HL-60 (cell line): Measurements from ENCODE around the gene PEX11A.

ENCODE experiments used
- DNase-seq, 2 experiments: peaks; one replicate each; pipeline ENCODE4 v3.0.0-alpha.2; 2010 to 2020; ENCODE audit warnings: low read depth in 1 of 2, low spot score in 1 of 2
- H3K27ac ChIP-seq: fragments of 250-450 bp; sonication (Bioruptor Pico); replicated peaks from 2 replicates; pipeline ENCODE4 v1.5.1; 2020; ENCODE audit warnings: mild to moderate bottlenecking, moderate library complexity
- H3K27me3 ChIP-seq: fragments of 250-450 bp; sonication (Bioruptor Pico); 2 replicates; pipeline ENCODE4 v1.5.1; 2021; ENCODE audit warnings: mild to moderate bottlenecking, moderate library complexity; ENCODE audit not compliant: insufficient read depth, poor library complexity, severe bottlenecking
- H3K4me3 ChIP-seq: replicated peaks from 2 replicates; pipeline ENCODE4 v1.5.1; 2011; ENCODE audit warnings: mild to moderate bottlenecking, control low read depth, low read length; ENCODE audit not compliant: insufficient read depth
- GABPA ChIP-seq: IDR thresholded peaks from 2 replicates; pipeline ENCODE4 v1.6.1; 2012; ENCODE audit warnings: low read depth
- POLR2AphosphoS5 ChIP-seq: IDR thresholded peaks from 2 replicates; pipeline ENCODE4 v1.6.1; 2012; ENCODE audit warnings: low read depth
- SPI1 ChIP-seq: IDR thresholded peaks from 2 replicates; pipeline ENCODE4 v1.6.1; 2012; ENCODE audit warnings: low read depth, mild to moderate bottlenecking, borderline replicate concordance
- long read RNA-seq: library from polyadenylated mRNA; unstranded; transcript quantifications from one replicate; pipeline ENCODE4 v2.0.0, GENCODE V29; 2020
- TF ChIP-seq, protein P1 (sequence below): IDR thresholded peaks from one replicate; pipeline ENCODE4 v1.5.1; 2011; ENCODE audit warnings: low read length, control low read depth, inconsistent platforms; ENCODE audit not compliant: insufficient read depth
- TF ChIP-seq, protein P2 (sequence below): IDR thresholded peaks from 2 replicates; pipeline ENCODE4 v1.6.1; 2012; ENCODE audit warnings: low read depth; ENCODE audit not compliant: insufficient replicate concordance

The PEX11A gene, protein sequence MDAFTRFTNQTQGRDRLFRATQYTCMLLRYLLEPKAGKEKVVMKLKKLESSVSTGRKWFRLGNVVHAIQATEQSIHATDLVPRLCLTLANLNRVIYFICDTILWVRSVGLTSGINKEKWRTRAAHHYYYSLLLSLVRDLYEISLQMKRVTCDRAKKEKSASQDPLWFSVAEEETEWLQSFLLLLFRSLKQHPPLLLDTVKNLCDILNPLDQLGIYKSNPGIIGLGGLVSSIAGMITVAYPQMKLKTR
- long read RNA-seq, transcript PEX11A-201 (3 exons, 2,740 nt) = major isoform, 8 of 17 reads
- long read RNA-seq, transcript PEX11A-203 (2 exons, 905 nt) = major isoform, 8 of 17 reads
- long read RNA-seq, partial matches to known transcripts = 0 of 17 reads
- long read RNA-seq, other reads (novel, unspliced or antisense) = 0 of 17 reads

DNA sequence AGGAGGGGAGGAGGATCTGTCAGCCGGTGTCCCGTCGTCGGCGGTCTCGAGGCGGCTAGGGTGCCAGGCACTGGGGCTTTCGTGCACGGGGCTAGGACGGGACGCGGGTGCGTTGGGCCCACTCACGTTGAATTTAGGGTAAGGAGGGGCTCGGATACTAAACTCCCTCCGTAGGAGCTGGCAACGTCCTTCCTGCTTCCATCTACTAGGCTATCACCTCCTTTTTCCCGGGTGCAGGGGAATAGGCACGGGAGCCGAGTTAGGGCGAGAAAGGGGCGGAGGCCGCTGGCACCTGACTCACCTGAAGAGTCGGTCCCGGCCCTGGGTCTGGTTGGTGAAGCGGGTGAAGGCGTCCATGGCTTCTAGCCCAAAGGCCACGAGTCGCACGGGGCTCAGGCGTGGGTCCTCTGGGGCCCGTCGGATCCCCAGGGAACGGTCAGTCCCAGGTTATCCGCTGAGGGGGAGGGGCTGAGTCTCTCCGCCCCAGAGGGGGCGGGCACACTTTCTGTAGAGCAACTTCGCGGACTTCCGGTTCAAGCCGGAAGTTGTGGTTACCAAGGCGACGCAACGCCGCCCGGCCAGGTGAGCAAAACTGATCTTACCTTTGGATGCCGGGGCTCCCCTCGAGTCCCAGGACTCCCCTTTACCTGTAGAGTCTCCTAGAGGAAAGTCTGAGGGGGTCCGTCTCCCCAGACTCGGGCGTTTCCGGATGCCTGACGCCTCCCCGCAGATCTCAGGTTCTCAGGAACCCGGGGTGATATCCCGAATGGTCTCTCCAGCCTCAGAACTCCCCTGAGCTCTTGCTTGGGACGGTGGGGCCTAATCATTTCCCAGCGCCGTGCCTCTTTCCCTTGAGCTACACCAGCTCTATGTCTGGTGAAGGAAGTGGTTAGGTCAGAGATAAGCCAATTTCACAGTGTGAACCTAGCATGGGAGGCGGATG is at the start of gene PEX11A, which contains the start of gene WDR93:
TSS of gene PEX11A (minus strand) at position 479 of the 943 bp plus-strand sequence. CDS start at position 357, 122 bp downstream.
TSS of gene WDR93 (plus strand) at position 536 of the 943 bp plus-strand sequence. CDS start 10,936 bp downstream, outside the sequence.
- Histone ChIP-seq H3K27ac (peak within 1 kb of the TSS; percentile 46), H3K27me3 (no peaks in the 10 kb centered on the region), H3K4me3 (peak within 1 kb of the TSS; percentile 96)
- DNase-seq = peak; percentile 67 to 72
- TF ChIP-seq, protein P1, sequence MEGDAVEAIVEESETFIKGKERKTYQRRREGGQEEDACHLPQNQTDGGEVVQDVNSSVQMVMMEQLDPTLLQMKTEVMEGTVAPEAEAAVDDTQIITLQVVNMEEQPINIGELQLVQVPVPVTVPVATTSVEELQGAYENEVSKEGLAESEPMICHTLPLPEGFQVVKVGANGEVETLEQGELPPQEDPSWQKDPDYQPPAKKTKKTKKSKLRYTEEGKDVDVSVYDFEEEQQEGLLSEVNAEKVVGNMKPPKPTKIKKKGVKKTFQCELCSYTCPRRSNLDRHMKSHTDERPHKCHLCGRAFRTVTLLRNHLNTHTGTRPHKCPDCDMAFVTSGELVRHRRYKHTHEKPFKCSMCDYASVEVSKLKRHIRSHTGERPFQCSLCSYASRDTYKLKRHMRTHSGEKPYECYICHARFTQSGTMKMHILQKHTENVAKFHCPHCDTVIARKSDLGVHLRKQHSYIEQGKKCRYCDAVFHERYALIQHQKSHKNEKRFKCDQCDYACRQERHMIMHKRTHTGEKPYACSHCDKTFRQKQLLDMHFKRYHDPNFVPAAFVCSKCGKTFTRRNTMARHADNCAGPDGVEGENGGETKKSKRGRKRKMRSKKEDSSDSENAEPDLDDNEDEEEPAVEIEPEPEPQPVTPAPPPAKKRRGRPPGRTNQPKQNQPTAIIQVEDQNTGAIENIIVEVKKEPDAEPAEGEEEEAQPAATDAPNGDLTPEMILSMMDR = no peak
- no peak for TF ChIP-seq SPI1
- TF ChIP-seq GABPA = peak; percentile 87

DNA sequence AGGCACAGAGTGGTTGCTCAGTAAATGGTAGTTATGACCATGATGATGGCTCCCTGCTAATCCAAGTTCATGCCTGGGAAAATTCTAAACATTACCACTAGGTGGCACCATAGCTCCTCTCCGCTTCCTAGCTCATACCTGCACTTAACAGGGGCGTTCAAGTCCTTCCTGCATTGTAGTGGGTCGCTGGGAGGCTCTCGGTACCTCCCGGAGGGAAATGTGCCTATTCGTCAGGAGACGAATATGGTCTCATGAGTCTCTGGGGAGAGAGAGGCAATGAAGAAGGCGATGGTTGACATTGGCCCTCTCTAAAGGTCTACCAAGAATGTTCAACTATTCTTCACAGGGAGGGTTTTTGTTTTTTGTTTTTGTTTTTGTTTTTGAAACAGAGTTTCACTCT is 49.6 kb upstream of the PEX11A start:
- TF ChIP-seq GABPA = no peak
- TF ChIP-seq, protein P1 = peak; percentile 88
- Histone ChIP-seq H3K4me3 (no peak overlapping the region), H3K27me3 (no peaks in the 10 kb centered on the region), H3K27ac (no peak overlapping the region)
- DNase-seq = peak; percentile 51 to 67

DNA sequence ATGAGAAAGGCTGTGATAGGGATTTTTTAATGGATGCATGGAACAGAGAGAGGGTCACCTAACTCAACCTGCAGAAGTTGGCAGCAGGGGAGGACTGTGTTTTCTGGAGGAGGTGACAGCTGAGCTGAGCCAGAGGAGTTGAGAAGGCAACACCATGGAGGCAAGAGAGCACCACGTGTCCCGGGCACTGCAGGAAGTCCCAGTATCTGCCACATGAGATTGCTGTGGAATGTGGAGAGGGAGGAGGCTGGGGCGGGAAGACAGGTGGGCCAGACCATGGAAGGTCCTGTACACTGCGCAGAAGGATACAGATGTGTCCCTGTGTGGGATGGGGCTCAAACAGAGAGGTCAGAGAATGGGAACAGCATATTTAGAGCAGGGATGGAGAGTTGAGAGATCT is 45.2 kb upstream of the PEX11A start:
- no peak overlapping the region for H3K27ac ChIP-seq
- TF ChIP-seq POLR2AphosphoS5 (no peak), GABPA (no peak), SPI1 (no peak)
- TF ChIP-seq, protein P1 = no peak
- TF ChIP-seq, protein P2, sequence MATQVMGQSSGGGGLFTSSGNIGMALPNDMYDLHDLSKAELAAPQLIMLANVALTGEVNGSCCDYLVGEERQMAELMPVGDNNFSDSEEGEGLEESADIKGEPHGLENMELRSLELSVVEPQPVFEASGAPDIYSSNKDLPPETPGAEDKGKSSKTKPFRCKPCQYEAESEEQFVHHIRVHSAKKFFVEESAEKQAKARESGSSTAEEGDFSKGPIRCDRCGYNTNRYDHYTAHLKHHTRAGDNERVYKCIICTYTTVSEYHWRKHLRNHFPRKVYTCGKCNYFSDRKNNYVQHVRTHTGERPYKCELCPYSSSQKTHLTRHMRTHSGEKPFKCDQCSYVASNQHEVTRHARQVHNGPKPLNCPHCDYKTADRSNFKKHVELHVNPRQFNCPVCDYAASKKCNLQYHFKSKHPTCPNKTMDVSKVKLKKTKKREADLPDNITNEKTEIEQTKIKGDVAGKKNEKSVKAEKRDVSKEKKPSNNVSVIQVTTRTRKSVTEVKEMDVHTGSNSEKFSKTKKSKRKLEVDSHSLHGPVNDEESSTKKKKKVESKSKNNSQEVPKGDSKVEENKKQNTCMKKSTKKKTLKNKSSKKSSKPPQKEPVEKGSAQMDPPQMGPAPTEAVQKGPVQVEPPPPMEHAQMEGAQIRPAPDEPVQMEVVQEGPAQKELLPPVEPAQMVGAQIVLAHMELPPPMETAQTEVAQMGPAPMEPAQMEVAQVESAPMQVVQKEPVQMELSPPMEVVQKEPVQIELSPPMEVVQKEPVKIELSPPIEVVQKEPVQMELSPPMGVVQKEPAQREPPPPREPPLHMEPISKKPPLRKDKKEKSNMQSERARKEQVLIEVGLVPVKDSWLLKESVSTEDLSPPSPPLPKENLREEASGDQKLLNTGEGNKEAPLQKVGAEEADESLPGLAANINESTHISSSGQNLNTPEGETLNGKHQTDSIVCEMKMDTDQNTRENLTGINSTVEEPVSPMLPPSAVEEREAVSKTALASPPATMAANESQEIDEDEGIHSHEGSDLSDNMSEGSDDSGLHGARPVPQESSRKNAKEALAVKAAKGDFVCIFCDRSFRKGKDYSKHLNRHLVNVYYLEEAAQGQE = no peak
- no peak overlapping the region for H3K4me3 ChIP-seq
- peaks cover 5% of the 10 kb centered on the region for H3K27me3 ChIP-seq
- DNase-seq = no peak

DNA sequence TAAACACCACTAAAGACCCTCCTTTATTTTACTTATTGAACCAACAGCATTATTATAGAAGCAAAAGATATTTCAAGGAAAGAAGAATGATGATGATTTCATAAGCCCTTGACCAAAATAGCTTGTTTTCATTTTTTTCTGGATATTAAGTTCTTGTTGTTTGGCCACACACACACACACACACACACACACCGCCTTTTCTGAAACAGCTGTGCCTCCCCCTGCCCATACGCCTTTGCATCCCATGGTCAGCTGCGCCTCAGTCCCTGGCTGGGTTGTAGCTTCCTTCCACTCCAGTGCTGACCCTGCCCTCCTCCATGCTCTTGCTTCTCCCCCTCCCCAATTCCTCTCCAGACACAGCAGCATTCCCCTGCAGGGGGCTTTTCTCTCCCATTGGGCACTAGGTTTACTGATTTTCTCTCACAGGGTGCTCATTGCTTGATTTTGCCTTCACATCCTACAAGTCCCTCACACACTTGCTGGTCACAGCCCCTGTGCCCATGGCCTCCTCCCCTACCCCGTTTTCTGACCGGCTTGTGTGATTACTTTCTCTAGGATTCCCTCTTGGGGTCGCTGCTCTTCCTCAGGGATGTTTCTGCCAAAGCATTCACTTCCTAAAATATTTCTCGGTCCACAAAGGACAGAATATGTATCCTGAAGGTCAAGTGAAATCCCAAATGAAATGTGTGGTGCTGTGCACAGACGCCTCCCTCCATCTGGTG is 42.1 kb upstream of the PEX11A start:
- no peak overlapping the region for H3K4me3 ChIP-seq
- TF ChIP-seq SPI1 = no peak
- TF ChIP-seq, protein P1 = no peak
- no peak for TF ChIP-seq GABPA
- no peak for TF ChIP-seq POLR2AphosphoS5
- TF ChIP-seq, protein P2 = no peak
- H3K27ac ChIP-seq = no peak overlapping the region
- H3K27me3 ChIP-seq = peaks cover 5% of the 10 kb centered on the region
- no peak for DNase-seq
